ENCODE results near the gene TRIM65. TPM values are rescaled to one million over a fixed set of nuclear protein-coding genes. Genes with fewer than 3 reads are reported as not detected.
A peak's percentile ranks its signal among the peaks of the same experiment; 100 is the strongest.
"Not testable (repeated sequence)": the region's sequence is repeated elsewhere in the genome, so short reads cannot be mapped to it uniquely, and the experiment has no call there.

TRIM65 gene
- total RNA-seq, 1 donor from 2014 or later, result 10.6 TPM

GRCh38 chr17:75895370-75896155 lies 1.2 kb downstream of the TRIM65 start:
- peak; percentile 12 for ATAC-seq

GRCh38 chr17:75894049-75894733 lies 2.6 kb downstream of the TRIM65 start:
- no peak for ATAC-seq

- no peak for ATAC-seq
These were observed 3.3 kb downstream of the TRIM65 start for GRCh38 chr17:75893305-75894048.

- no peak for ATAC-seq
These were observed 4.1 kb downstream of the TRIM65 start for GRCh38 chr17:75892556-75893224.

GRCh38 chr17:75891605-75892555 lies 4.9 kb downstream of the TRIM65 start:
- no peak for ATAC-seq

- no peak for ATAC-seq
These were observed 5.6 kb downstream of the TRIM65 start for GRCh38 chr17:75891022-75891604.

GRCh38 chr17:75889454-75889853 lies 7.3 kb downstream of the TRIM65 start:
- ATAC-seq, result peak; percentile 15

- no peak for ATAC-seq
These were observed 8.3 kb downstream of the TRIM65 start for GRCh38 chr17:75888484-75888883.

- not testable (repeated sequence) for ATAC-seq
These were observed 10.9 kb downstream of the TRIM65 start for GRCh38 chr17:75885860-75886259.

GRCh38 chr17:75885431-75885830 lies 11.3 kb downstream of the TRIM65 start:
- no peak for ATAC-seq

GRCh38 chr17:75881678-75882454 lies 14.9 kb downstream of the TRIM65 start:
- no peak for ATAC-seq

GRCh38 chr17:75880266-75880665 lies 16.5 kb downstream of the TRIM65 start:
- no peak for ATAC-seq

GRCh38 chr17:75878174-75878998 lies 18.4 kb downstream of the TRIM65 start, which contains the start of gene TRIM47:
Gene TRIM47, minus strand, starts transcription at chr17:75878581. Its CDS starts 33 bp downstream, at chr17:75878548.
- ATAC-seq, result peak; percentile 39

- peak; percentile 68 for ATAC-seq
These were observed 19.0 kb downstream of the TRIM65 start for GRCh38 chr17:75877752-75878173.

- peak; percentile 7 for ATAC-seq
These were observed 19.6 kb downstream of the TRIM65 start for GRCh38 chr17:75876938-75877751.

GRCh38 chr17:75876190-75876937 lies 20.4 kb downstream of the TRIM65 start:
- ATAC-seq, result no peak

- ATAC-seq, result peak; percentile 45
These were observed 20.9 kb downstream of the TRIM65 start for GRCh38 chr17:75875940-75876189.

All from esophagus mucosa (tissue), 1 donor.